ENCODE measurements around the gene ASMT. TPM values are rescaled to one million over a fixed set of nuclear protein-coding genes. Genes with fewer than 3 reads are reported as not detected.

ASMT gene
- total and polyA plus RNA-seq, 2 donors from 2014 or later, result 0.22 TPM; not detected in 1

DNA sequence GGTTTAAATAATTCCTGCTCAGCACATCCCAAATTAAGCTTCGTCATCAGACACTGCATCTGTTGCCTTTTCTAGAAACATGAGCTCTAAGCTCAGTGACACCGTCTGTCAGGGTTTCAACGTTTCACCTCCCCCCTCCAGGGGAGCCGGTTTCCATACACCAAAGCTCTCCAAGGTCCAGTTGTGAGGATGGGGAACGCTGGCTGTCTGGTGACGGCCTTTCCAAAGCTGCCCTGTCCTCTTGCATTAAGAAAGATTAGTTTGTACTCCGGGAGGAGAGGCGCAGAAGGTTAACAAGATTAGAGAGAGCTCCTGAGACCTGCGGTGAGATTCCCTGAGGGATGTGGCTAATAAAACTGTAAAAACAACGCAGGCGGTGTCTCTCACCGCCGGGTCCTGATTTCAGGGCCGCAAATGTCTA is 43.2 kb downstream of the ASMT start:
- Histone ChIP-seq H3K9ac (ENCODE audit: low read length in 3 of 3) (no peak overlapping the region), H3K27me3 (ENCODE audit: control insufficient read depth, insufficient read depth, low read length) (no peaks in the 10 kb centered on the region), H3K27ac (ENCODE audit: low read depth in 2 of 2, low read length in 2 of 2) (no peak overlapping the region), H3K36me3 (ENCODE audit: control insufficient read depth in 2 of 3, insufficient read depth in 3 of 3, low read length in 3 of 3) (no peaks in the 10 kb centered on the region), H3K9me3 (ENCODE audit: control insufficient read depth in 2 of 3, insufficient read depth in 1 of 3, low read length in 3 of 3) (no peaks in the 10 kb centered on the region), H3K4me3 (ENCODE audit: low read length in 3 of 3) (no peak overlapping the region), H3K4me1 (ENCODE audit: control insufficient read depth in 2 of 3, insufficient read depth in 2 of 3, low read depth in 1 of 3, low read length in 3 of 3) (no peaks in the 10 kb centered on the region)
- peak in 3 of 5 donors; percentile 55 to 67 (median 57) for DNase-seq
- FAIRE-seq, result no peak
- intact Hi-C loops (cut with DNase I), result no loop called here
- TF ChIP-seq, protein P1, sequence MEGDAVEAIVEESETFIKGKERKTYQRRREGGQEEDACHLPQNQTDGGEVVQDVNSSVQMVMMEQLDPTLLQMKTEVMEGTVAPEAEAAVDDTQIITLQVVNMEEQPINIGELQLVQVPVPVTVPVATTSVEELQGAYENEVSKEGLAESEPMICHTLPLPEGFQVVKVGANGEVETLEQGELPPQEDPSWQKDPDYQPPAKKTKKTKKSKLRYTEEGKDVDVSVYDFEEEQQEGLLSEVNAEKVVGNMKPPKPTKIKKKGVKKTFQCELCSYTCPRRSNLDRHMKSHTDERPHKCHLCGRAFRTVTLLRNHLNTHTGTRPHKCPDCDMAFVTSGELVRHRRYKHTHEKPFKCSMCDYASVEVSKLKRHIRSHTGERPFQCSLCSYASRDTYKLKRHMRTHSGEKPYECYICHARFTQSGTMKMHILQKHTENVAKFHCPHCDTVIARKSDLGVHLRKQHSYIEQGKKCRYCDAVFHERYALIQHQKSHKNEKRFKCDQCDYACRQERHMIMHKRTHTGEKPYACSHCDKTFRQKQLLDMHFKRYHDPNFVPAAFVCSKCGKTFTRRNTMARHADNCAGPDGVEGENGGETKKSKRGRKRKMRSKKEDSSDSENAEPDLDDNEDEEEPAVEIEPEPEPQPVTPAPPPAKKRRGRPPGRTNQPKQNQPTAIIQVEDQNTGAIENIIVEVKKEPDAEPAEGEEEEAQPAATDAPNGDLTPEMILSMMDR (IDR thresholded peaks at IDR 0.05; ENCODE audit: borderline replicate concordance, extremely low read depth, insufficient read depth), result no peak

DNA sequence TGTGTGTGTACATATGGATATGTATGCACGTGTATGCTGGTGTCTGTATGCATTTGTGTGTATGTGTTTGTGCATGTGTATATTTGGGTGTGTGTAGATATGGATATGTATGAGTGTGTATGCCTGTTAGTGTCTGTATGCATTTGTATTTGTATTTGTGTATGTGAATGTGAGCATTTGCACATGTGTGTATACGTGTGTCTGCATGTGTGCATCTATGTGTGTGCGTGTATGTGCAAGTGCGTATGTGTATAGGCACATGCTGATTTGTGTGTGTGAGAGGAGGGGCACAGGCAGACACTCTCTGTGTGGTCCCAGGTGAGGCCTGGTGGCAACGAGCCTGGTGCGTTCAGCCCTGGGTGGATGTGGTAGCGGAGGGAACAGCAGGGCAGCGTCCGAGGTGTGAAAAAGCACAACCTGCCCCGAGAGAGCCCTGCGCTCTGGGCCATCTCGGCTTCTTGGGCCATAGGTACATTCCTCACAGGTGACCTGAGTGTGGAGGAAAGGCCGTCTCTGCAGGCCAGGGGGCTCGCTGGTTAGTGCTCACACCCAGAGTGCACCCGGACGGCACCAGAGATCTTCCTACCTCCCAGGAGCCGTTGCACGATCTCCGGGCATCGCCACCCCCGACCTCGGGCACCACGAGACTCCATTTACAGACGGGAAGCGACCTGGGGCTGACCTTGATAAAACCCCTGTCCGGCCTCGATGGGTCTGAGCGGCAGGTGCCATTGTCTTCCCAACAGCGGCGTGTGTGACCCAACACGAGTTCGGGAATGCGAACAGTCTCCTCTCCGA is 45.0 kb downstream of the ASMT start:
- Histone ChIP-seq H3K4me1 (ENCODE audit: control insufficient read depth in 2 of 3, insufficient read depth in 2 of 3, low read depth in 1 of 3, low read length in 3 of 3) (no peaks in the 10 kb centered on the region), H3K36me3 (ENCODE audit: control insufficient read depth in 2 of 3, insufficient read depth in 3 of 3, low read length in 3 of 3) (no peaks in the 10 kb centered on the region), H3K9me3 (ENCODE audit: control insufficient read depth in 2 of 3, insufficient read depth in 1 of 3, low read length in 3 of 3) (no peaks in the 10 kb centered on the region), H3K27ac (ENCODE audit: low read depth in 2 of 2, low read length in 2 of 2) (no peak overlapping the region), H3K4me3 (ENCODE audit: low read length in 3 of 3) (no peak overlapping the region), H3K27me3 (ENCODE audit: control insufficient read depth, insufficient read depth, low read length) (no peaks in the 10 kb centered on the region), H3K9ac (ENCODE audit: low read length in 3 of 3) (no peak overlapping the region)
- FAIRE-seq, result no peak
- TF ChIP-seq, protein P1 (IDR thresholded peaks at IDR 0.05; ENCODE audit: borderline replicate concordance, extremely low read depth, insufficient read depth), result no peak
- DNase-seq, result no peak
- intact Hi-C loops (cut with DNase I), result no loop called here

DNA sequence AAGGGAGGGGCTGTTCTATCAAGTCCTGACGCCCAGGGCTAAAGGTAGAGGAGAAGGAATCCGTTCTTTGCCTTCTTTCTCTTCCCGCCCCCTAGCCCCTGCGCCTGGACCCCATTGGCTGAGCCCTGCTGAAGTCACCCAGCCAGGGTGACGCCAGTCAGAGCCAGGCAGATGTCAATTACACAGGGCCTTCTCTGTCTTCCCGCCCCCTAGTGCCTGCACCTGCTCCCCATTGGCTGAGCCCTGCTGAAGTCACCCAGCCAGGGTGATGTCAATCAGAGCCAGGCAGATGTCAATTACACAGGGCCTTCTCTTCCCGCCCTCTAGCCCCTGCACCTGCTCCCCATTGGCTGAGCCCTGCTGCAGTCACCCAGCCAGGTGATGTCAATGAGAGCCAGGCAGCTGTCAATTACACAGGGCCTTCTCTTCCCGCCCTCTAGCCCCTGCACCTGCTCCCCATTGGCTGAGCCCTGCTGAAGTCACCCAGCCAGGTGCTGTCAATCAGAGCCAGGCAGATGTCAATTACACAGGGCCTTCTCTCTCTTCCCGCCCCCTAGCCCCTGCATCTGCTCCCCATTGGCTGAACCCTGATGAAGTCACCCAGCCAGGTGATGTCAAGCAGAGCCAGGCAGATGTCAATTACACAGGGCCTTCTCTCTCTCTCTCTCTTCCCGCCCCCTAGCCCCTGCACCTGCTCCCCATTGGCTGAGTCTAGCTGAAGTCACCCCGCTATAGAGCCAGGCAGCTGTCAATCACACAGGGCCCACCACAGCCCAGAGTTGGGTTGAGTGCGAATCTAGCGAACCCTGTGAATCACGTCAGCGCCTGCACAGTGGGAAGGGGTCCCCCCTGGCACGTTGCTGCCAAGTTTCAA is 46.4 kb downstream of the ASMT start:
- FAIRE-seq (no peak), DNase-seq (peak in 2 of 5 donors; percentile 47 to 74)
- Histone ChIP-seq H3K27ac (ENCODE audit: low read depth in 2 of 2, low read length in 2 of 2) (no peak overlapping the region), H3K4me1 (ENCODE audit: control insufficient read depth in 2 of 3, insufficient read depth in 2 of 3, low read depth in 1 of 3, low read length in 3 of 3) (no peaks in the 10 kb centered on the region), H3K9ac (ENCODE audit: low read length in 3 of 3) (no peak overlapping the region), H3K9me3 (ENCODE audit: control insufficient read depth in 2 of 3, insufficient read depth in 1 of 3, low read length in 3 of 3) (no peaks in the 10 kb centered on the region), H3K36me3 (ENCODE audit: control insufficient read depth in 2 of 3, insufficient read depth in 3 of 3, low read length in 3 of 3) (no peaks in the 10 kb centered on the region), H3K27me3 (ENCODE audit: control insufficient read depth, insufficient read depth, low read length) (no peaks in the 10 kb centered on the region), H3K4me3 (ENCODE audit: low read length in 3 of 3) (no peak overlapping the region)
- TF ChIP-seq, protein P1 (IDR thresholded peaks at IDR 0.05; ENCODE audit: borderline replicate concordance, extremely low read depth, insufficient read depth), result no peak
- intact Hi-C loops (cut with DNase I), result no loop called here
